H54 (cell line): Measurements from ENCODE around the gene ID2.
"Not testable (repeated sequence)": the region's sequence is repeated elsewhere in the genome, so short reads cannot be mapped to it uniquely, and the experiment has no call there.

Source experiments
- DNase-seq: peaks from one replicate; pipeline ENCODE4 v3.0.0; 2011; ENCODE audit warnings: low spot score, mixed read lengths; ENCODE audit not compliant: insufficient read length
- FAIRE-seq: peaks from 3 replicates; lab custom pipeline; 2011; peaks lifted over from hg19 to GRCh38; lab: Jason Lieb, UNC
- POLR2A ChIP-seq: IDR thresholded peaks from 2 replicates; pipeline ENCODE4 v1.6.1; 2011; ENCODE audit warnings: low read depth, mild to moderate bottlenecking, low read length

The ID2 gene

GRCh38 chr2:8699839-8700238, 18.0 kb downstream of the ID2 start:
- DNase-seq, result no peak
- FAIRE-seq, result no peak
- no peak for TF ChIP-seq POLR2A

DNA sequence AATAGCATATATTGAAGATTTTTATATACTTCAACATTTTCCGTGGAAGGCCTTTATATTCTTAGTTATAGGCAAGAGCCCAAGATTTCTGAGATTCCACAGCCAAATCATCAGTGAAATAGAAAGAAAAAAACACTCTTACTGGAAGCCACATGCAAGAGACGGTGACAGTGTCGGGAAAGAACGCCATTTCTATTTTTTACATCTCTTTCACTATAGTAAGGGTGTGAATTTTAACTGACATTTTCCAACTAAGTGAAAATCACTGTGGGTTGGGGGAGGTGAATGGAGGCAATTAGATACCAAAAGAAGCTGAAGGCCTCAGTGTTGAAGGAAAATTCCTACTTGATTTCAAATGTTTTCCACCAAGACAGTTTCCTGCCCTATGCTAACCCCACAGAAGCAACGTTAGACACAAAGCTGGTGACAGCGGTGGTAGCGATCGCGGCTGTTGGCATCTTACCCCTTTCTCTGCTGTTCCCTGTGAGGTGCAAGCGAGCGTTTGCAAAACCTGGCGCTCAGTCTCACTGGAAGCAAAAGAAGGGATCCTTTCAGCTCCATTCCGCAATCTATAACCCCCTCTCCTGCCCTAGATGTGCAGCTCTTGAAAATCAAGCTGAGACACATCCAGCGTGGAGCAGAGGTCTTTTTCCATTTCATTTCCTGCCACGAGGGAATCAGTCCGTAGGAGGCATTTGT, 20.0 kb downstream of the ID2 start:
- TF ChIP-seq POLR2A, result no peak
- FAIRE-seq (no peak), DNase-seq (no peak)

DNA sequence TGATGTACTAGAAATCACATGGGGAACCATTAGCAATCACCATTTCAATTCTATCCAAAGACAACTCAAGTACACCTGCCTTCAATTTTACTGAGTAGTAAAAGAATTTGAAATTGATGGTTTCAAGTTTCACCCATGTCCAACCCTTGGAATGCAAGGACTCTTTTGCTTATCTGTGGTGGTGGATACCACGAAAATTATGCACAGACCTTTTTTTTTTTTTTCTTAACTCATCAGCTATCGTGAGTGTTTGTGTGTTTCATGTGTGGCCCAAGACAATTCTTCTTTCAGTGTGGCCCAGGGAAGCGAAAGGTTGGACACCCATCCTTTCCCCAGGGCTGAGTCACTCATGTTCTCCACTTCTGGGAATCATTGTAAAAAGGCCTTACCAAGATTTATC, 23.1 kb downstream of the ID2 start:
- DNase-seq (no peak), FAIRE-seq (no peak)
- no peak for TF ChIP-seq POLR2A

DNA sequence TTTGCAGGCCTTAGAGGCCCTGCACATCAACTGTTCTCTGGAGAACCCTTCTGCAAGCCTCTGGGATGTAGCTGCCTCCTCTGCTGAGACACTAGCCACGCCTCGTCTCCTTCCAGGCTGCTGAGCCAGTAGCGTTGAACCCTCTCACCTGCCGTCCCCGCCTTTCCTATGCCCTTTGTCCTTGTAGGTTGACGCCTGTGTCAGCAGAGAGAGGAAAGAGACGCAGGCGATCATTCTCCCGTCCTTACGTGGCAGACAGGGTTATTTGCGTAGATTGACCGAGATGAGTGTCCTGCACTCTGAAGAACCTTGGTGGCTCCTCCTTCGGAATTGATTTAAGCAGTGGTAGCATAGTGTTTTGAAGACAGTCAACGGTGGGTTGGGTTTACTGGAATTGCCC, 27.8 kb downstream of the ID2 start:
- DNase-seq (no peak), FAIRE-seq (no peak)
- no peak for TF ChIP-seq POLR2A

- no peak for FAIRE-seq
- TF ChIP-seq POLR2A, result no peak
Measured at GRCh38 chr2:8710951-8711350, 29.1 kb downstream of the ID2 start.

GRCh38 chr2:8714283-8714682, 32.4 kb downstream of the ID2 start:
- FAIRE-seq, result no peak
- TF ChIP-seq POLR2A, result no peak
- DNase-seq, result no peak

More at GRCh38 chr2:8710951-8711350, 29.1 kb downstream of the ID2 start:
- no peak for DNase-seq

DNA sequence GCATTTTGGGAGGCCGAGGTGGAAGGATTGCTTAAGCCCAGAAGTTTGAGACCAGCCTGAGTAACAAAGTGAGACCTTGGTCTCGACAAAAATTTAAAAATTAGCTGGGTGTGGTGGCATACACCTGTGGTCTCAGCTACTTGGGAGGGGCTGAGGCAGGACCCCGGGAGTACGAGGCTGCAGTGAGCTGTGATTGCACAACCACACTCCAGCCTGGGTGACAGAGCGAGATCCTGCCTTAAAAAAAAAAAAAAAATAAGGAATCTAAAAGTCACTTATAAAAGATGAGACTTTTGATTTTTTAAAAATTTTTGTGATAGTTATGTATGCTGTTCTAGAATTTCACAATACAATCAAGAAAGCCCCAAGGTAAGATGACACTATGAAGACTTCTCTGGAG, 33.1 kb downstream of the ID2 start:
- DNase-seq, result no peak
- TF ChIP-seq POLR2A, result no peak
- no peak for FAIRE-seq

GRCh38 chr2:8719528-8719927, 37.7 kb downstream of the ID2 start:
- no peak for FAIRE-seq
- no peak for DNase-seq
- no peak for TF ChIP-seq POLR2A

- no peak for FAIRE-seq
- no peak for TF ChIP-seq POLR2A
- DNase-seq, result no peak
Measured at GRCh38 chr2:8720741-8721140, 38.9 kb downstream of the ID2 start.

- DNase-seq (no peak), FAIRE-seq (no peak)
- TF ChIP-seq POLR2A, result no peak
Measured at GRCh38 chr2:8721410-8721809, 39.6 kb downstream of the ID2 start.

DNA sequence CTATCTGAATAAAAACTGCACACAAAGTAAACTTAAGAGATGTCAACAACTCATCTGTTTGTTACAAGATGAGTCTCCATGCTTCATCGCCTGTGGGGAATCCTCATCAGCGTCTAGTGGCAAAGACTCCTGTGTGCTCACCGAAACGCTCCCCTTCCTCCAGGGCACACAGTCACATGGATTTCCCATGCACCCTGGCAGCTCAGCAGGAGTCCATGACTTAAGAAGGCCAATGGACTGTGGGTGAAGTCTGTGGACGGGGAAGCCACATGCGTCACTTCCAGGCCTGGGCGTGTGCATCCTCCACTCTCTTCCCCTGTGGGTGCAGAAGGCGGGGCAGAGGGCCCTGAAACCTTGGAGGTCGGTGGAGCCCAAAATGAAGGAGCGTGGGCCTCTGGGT, 41.1 kb downstream of the ID2 start:
- DNase-seq, result no peak
- no peak for FAIRE-seq
- no peak for TF ChIP-seq POLR2A

GRCh38 chr2:8725838-8726237, 44.0 kb downstream of the ID2 start:
- FAIRE-seq, result no peak
- DNase-seq, result no peak
- no peak for TF ChIP-seq POLR2A

- FAIRE-seq (no peak), DNase-seq (no peak)
- no peak for TF ChIP-seq POLR2A
Measured at GRCh38 chr2:8728305-8729015, 46.6 kb downstream of the ID2 start.

GRCh38 chr2:8729101-8729500, 47.2 kb downstream of the ID2 start:
- FAIRE-seq, result peak; percentile 38
- not testable (repeated sequence) for DNase-seq

GRCh38 chr2:8729939-8730338, 48.1 kb downstream of the ID2 start:
- no peak for FAIRE-seq
- no peak for DNase-seq
- TF ChIP-seq POLR2A, result no peak

GRCh38 chr2:8732601-8733000, 50.7 kb downstream of the ID2 start:
- FAIRE-seq (no peak), DNase-seq (no peak)
- TF ChIP-seq POLR2A, result no peak
